Activated CD4-positive, alpha-beta memory T cell treated with anti-CD3 and anti-CD28 coated beads for 36 hours (primary cell): Measurements from ENCODE around the gene ZFX. TPM values are rescaled to one million over a fixed set of nuclear protein-coding genes. Genes with fewer than 3 reads are reported as not detected.
A peak's percentile ranks its signal among the peaks of the same experiment; 100 is the strongest.

Source experiments
- CTCF ChIA-PET: fragments of 350-600 bp; sonication (Branson Sonifier 250); formaldehyde crosslinking; loops from one replicate; lab custom pipeline; 2021; ENCODE audit warnings: antibody characterized with exemption, inconsistent platforms; lab: Charles Lee
- POLR2A ChIA-PET: fragments of 350-600 bp; sonication (Branson Sonifier 250); formaldehyde crosslinking; loops from one replicate; lab custom pipeline; 2021; ENCODE audit warnings: antibody characterized with exemption; lab: Charles Lee
- DNase-seq: peaks from one replicate; pipeline ENCODE4 v3.0.0-alpha.2; 2020
- H3K27ac Mint-ChIP-seq: one replicate; pipeline ENCODE4 v1.8.0; 2021; ENCODE audit warnings: mixed read lengths
- H3K27me3 Mint-ChIP-seq: one replicate; pipeline ENCODE4 v1.8.0; 2021; ENCODE audit warnings: mixed read lengths
- H3K36me3 Mint-ChIP-seq: one replicate; pipeline ENCODE4 v1.8.0; 2021; ENCODE audit warnings: mixed read lengths
- H3K4me1 Mint-ChIP-seq: one replicate; pipeline ENCODE4 v1.8.0; 2021; ENCODE audit warnings: low read depth, mixed read lengths
- H3K4me3 Mint-ChIP-seq: one replicate; pipeline ENCODE4 v1.8.0; 2021; ENCODE audit warnings: mild to moderate bottlenecking, mixed read lengths
- H3K9me3 Mint-ChIP-seq: one replicate; pipeline ENCODE4 v1.8.0; 2021; ENCODE audit warnings: mixed read lengths
- intact Hi-C: fragments of 100-400 bp; cut with micrococcal nuclease; formaldehyde crosslinking; loops from one replicate; pipeline ENCODE4 v1.15.1; 2023
- total RNA-seq, 2 experiments: library from RNA; stranded (reverse); gene quantifications; one replicate each; pipeline ENCODE4 v1.2.3, GENCODE V29; 2021

ZFX gene
- total RNA-seq, 2 experiments from 2014 or later = 31.1 to 35.5 TPM

GRCh38 chrX:24204958-24205357 is 55.4 kb downstream of the ZFX start:
- CTCF ChIA-PET = no interaction called here
- Mint-ChIP-seq H3K27me3 (no peaks in the 10 kb centered on the region), H3K36me3 (peaks cover 14% of the 10 kb centered on the region), H3K27ac (peak overlapping the region; percentile 64), H3K4me3 (no peak overlapping the region), H3K9me3 (no peaks in the 10 kb centered on the region), H3K4me1 (peaks cover 44% of the 10 kb centered on the region)
- no peak for DNase-seq
- intact Hi-C loops = loop anchor here (5.0 kb wide), 2 partner anchors 37 to 53 kb away; no protein-coding TSS in a partner anchor
- POLR2A ChIA-PET = no interaction called here

DNA sequence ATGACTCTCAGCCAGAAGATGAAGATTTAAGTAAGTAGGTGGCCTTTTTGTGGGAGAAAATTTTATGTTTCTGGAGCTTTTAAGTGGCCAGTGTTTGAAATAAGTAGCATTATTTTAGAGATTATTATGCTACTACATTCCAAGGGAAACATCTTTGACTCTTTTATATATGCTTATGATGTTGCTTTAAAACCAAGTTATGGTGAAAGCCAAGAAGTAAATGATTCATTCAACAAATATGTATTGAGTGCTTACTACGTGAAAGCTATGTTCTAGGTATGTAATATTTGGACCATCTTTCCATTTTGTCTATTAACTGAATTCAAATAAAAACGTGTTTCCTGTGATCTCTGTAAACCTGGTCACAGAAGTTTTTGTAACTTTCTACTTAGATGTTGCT is 58.3 kb downstream of the ZFX start:
- ChIA-PET POLR2A (no interaction called here), CTCF (no interaction called here)

DNA sequence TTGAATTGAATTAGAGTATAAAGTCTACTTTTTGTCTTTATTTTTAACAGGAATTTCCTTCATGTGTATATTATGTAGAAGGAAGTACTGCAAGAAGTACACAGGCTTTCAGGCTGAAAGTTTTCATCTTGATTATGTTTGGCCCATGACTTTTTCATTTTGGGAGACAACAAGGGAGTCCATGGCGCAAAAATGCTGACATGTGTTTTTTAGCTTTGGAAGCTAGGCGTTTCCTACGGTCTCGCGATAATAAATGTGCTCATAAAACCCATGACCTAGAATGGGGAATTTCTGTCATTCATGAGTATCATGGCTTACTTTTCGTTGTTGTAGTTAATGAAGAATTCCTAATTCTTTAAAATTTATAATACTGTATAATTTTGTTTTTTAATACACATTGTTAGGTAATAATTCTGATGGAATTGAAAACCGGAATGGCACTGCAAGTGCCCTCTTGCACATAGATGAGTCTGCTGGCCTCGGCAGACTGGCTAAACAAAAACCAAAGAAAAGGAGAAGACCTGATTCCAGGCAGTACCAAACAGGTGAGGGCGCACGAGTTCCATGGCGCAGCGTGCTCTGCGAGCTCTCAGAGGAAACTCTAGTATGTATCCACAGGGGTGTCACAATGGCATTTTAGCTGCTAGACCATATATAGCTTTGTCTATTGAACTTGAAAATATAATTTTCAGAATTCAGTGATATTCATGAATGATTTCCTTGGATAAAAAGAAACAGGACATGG is 59.1 kb downstream of the ZFX start:
- peaks cover 12% of the 10 kb centered on the region for H3K4me1 Mint-ChIP-seq
- no peaks in the 10 kb centered on the region for H3K27me3 Mint-ChIP-seq
- DNase-seq = no peak
- H3K36me3 Mint-ChIP-seq = peaks cover 12% of the 10 kb centered on the region
- ChIA-PET POLR2A (no interaction called here), CTCF (no interaction called here)
- H3K4me3 Mint-ChIP-seq = no peak overlapping the region
- intact Hi-C loops = no loop called here
- no peak overlapping the region for H3K27ac Mint-ChIP-seq
- H3K9me3 Mint-ChIP-seq = no peaks in the 10 kb centered on the region

More for the DNA sequence above, 58.3 kb downstream of the ZFX start:
- Mint-ChIP-seq H3K27ac (no peak overlapping the region), H3K9me3 (no peaks in the 10 kb centered on the region), H3K4me3 (no peak overlapping the region), H3K4me1 (peaks cover 20% of the 10 kb centered on the region), H3K27me3 (no peaks in the 10 kb centered on the region), H3K36me3 (peaks cover 18% of the 10 kb centered on the region)
- no peak for DNase-seq
- intact Hi-C loops = no loop called here

- Mint-ChIP-seq H3K4me3 (no peak overlapping the region), H3K27me3 (no peaks in the 10 kb centered on the region), H3K27ac (no peak overlapping the region), H3K36me3 (peaks cover 10% of the 10 kb centered on the region), H3K9me3 (no peaks in the 10 kb centered on the region), H3K4me1 (no peaks in the 10 kb centered on the region)
- intact Hi-C loops = no loop called here
- no peak for DNase-seq
- CTCF ChIA-PET = no interaction called here
- POLR2A ChIA-PET = no interaction called here
Observed at GRCh38 chrX:24210190-24210589, 60.7 kb downstream of the ZFX start.

- DNase-seq = no peak
- Mint-ChIP-seq H3K4me1 (no peaks in the 10 kb centered on the region), H3K9me3 (no peaks in the 10 kb centered on the region), H3K27ac (no peak overlapping the region), H3K27me3 (no peaks in the 10 kb centered on the region), H3K4me3 (no peak overlapping the region), H3K36me3 (peaks cover 8% of the 10 kb centered on the region)
- POLR2A ChIA-PET = no interaction called here
- CTCF ChIA-PET = no interaction called here
- intact Hi-C loops = no loop called here
Observed at GRCh38 chrX:24214568-24214967, 65.0 kb downstream of the ZFX start.

- intact Hi-C loops = no loop called here
- no peaks in the 10 kb centered on the region for H3K9me3 Mint-ChIP-seq
- ChIA-PET CTCF (no interaction called here), POLR2A (no interaction called here)
- no peak for DNase-seq
- H3K4me1 Mint-ChIP-seq = no peaks in the 10 kb centered on the region
- no peak overlapping the region for H3K27ac Mint-ChIP-seq
- no peaks in the 10 kb centered on the region for H3K27me3 Mint-ChIP-seq
- peaks cover 5% of the 10 kb centered on the region for H3K36me3 Mint-ChIP-seq
- no peak overlapping the region for H3K4me3 Mint-ChIP-seq
Observed at GRCh38 chrX:24215272-24215671, 65.7 kb downstream of the ZFX start.

DNA sequence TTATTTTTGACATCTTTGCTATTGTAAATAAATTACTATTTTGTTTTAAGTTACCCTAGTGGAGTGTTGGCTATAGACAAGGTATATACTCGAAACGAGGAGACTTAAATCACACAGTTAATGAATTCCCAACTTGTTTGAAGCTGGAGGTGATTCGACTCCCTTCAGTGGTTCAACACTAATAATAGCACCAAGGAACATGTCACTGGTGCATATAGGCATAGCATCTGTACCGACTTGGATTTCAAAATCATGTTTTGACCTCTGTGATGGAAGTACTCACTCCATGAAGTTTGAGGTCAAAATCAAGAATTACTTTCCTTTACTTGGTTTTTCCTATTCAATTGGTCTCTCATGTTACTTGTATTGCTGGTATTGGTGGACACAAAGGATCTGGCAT is 66.5 kb downstream of the ZFX start:
- peaks cover 2% of the 10 kb centered on the region for H3K36me3 Mint-ChIP-seq
- intact Hi-C loops = no loop called here
- no peak overlapping the region for H3K4me3 Mint-ChIP-seq
- H3K4me1 Mint-ChIP-seq = no peaks in the 10 kb centered on the region
- ChIA-PET POLR2A (no interaction called here), CTCF (no interaction called here)
- no peaks in the 10 kb centered on the region for H3K9me3 Mint-ChIP-seq
- no peaks in the 10 kb centered on the region for H3K27me3 Mint-ChIP-seq
- DNase-seq = no peak
- H3K27ac Mint-ChIP-seq = no peak overlapping the region

DNA sequence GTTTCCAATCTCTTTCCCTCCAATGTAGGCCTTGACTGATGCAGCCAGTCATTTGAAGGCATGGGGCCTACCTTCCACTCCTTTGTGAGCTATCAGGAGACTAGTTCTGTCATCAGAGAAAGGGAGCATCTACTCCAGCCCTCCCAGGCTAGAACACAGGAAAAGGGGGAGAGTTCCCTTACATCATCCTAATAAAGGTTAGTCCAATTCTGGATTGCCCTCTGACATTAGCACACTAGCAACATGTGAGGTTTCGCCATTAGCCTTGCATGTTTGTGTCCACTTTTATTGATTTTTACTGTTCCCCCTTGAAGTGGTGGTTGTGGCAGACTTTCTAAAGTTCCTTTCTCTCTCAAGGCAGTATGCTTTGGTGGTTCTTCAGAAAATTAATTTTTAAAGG is 67.3 kb downstream of the ZFX start:
- Mint-ChIP-seq H3K9me3 (no peaks in the 10 kb centered on the region), H3K4me3 (no peak overlapping the region), H3K36me3 (no peaks in the 10 kb centered on the region), H3K27me3 (no peaks in the 10 kb centered on the region), H3K27ac (no peak overlapping the region), H3K4me1 (no peaks in the 10 kb centered on the region)
- intact Hi-C loops = no loop called here
- CTCF ChIA-PET = no interaction called here
- no peak for DNase-seq
- POLR2A ChIA-PET = no interaction called here

- H3K27ac Mint-ChIP-seq = no peak overlapping the region
- ChIA-PET CTCF (no interaction called here), POLR2A (no interaction called here)
Observed at GRCh38 chrX:24219320-24219719, 69.8 kb downstream of the ZFX start.

GRCh38 chrX:24221872-24222271 is 72.3 kb downstream of the ZFX start:
- Mint-ChIP-seq H3K36me3 (no peaks in the 10 kb centered on the region), H3K27me3 (no peaks in the 10 kb centered on the region), H3K27ac (no peak overlapping the region), H3K9me3 (peaks cover 4% of the 10 kb centered on the region), H3K4me1 (no peaks in the 10 kb centered on the region), H3K4me3 (no peak overlapping the region)
- ChIA-PET POLR2A (no interaction called here), CTCF (no interaction called here)
- intact Hi-C loops = no loop called here
- no peak for DNase-seq

More at GRCh38 chrX:24219320-24219719, 69.8 kb downstream of the ZFX start:
- no peaks in the 10 kb centered on the region for H3K36me3 Mint-ChIP-seq
- no peak for DNase-seq
- no peaks in the 10 kb centered on the region for H3K9me3 Mint-ChIP-seq
- intact Hi-C loops = no loop called here
- no peaks in the 10 kb centered on the region for H3K4me1 Mint-ChIP-seq
- H3K4me3 Mint-ChIP-seq = no peak overlapping the region
- H3K27me3 Mint-ChIP-seq = no peaks in the 10 kb centered on the region

DNA sequence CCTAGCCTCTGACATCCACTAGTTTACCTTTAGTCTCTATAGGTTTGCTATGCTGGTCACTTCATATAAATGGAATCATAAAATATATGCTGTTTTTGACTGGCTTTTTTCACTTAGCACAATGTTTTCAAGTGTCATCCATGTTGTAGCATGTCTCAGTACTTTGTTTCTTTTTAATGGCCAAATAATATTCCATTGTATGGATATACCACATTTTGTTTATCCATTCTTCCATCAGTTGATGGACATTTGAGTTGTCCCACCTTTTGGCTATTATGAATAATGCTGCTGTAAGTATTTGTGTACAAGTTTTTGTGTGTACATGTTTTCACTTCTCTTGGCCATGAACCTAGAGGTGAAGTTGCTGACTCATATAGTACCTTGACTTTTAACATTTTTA is 75.7 kb downstream of the ZFX start:
- intact Hi-C loops = no loop called here
- ChIA-PET POLR2A (no interaction called here), CTCF (no interaction called here)
- no peaks in the 10 kb centered on the region for H3K36me3 Mint-ChIP-seq
- H3K4me3 Mint-ChIP-seq = no peak overlapping the region
- H3K9me3 Mint-ChIP-seq = peaks cover 4% of the 10 kb centered on the region
- no peaks in the 10 kb centered on the region for H3K4me1 Mint-ChIP-seq
- no peak for DNase-seq
- no peaks in the 10 kb centered on the region for H3K27me3 Mint-ChIP-seq
- H3K27ac Mint-ChIP-seq = no peak overlapping the region

- no peak overlapping the region for H3K27ac Mint-ChIP-seq
- POLR2A ChIA-PET = no interaction called here
- H3K9me3 Mint-ChIP-seq = peaks cover 4% of the 10 kb centered on the region
- CTCF ChIA-PET = no interaction called here
- peaks cover 3% of the 10 kb centered on the region for H3K4me1 Mint-ChIP-seq
- H3K27me3 Mint-ChIP-seq = no peaks in the 10 kb centered on the region
- DNase-seq = no peak
- no peak overlapping the region for H3K4me3 Mint-ChIP-seq
- H3K36me3 Mint-ChIP-seq = no peaks in the 10 kb centered on the region
- intact Hi-C loops = no loop called here
Observed at GRCh38 chrX:24226176-24226575, 76.6 kb downstream of the ZFX start.

DNA sequence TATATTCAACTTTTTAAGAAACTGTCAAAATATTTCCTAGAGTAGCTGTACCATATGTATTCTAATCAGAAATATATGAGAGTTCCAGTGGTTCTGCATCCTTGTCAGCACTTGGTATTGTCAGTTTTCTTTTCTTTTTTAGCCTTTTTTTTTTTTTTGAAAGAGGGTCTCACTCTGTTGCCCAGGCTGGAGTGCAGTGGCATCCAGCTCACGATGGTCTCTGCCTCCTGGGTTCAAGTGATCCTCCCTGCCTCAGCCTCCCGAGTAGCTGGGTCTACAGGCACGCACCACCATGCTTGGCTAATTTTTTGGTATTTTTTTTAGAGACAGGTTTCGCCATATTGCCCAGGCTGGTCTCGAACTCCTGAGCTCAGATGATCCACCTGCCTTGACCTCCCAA is 79.1 kb downstream of the ZFX start:
- ChIA-PET CTCF (no interaction called here), POLR2A (no interaction called here)
- Mint-ChIP-seq H3K27me3 (no peaks in the 10 kb centered on the region), H3K4me3 (no peak overlapping the region), H3K4me1 (peaks cover 6% of the 10 kb centered on the region), H3K36me3 (no peaks in the 10 kb centered on the region), H3K27ac (no peak overlapping the region), H3K9me3 (peaks cover 4% of the 10 kb centered on the region)
- intact Hi-C loops = no loop called here
- DNase-seq = no peak
